Measurements from ENCODE around the gene SVIL.

SVIL gene

GRCh38 chr10:29542723-29543122 lies 92.0 kb downstream of the SVIL start:
- Histone ChIP-seq H2AFZ (ENCODE audit: low read length) (no peak overlapping the region), H4K20me1 (ENCODE audit: insufficient read depth, low read length) (no peaks in the 10 kb centered on the region)

DNA sequence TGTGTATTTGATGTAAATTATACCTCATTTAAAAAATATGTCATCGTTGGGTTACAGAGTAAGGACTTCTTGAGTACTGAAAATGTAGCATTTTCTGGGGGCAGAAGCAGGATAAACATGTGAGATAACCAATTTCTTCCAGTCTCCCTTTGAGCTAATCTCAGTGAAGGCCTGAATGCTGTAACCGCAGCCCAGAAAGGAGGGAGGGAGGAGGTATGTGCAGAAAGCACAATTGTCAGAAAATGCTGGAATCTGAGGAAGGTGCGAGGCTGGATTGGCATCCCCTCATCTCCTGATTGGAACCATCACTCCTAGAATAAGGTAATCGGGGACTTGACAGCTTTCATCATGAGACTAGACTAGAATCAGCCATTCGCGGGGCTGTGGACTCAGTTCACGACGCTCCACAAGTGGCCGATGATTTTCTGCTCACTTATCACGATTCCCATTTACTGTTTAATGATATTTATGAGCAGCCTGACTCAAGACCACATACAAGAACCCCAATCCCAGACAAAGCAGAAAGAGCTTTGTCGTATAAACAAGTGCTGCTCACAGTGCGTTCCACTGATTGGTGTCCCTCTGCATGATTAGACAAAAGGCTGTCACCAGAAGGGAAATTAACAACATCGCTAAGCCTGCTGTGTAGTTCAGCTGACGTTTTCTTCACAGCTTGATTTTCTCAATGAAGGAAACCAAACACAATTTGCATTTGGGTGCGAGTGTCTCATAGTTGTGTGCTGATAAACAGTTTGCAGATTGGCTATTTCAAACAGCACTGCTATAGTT lies 93.2 kb downstream of the SVIL start:
- no peak overlapping the region for H3K9ac ChIP-seq (ENCODE audit: low read length)
- H3K4me3 ChIP-seq (ENCODE audit: low read length) = no peak overlapping the region
- H3F3A ChIP-seq (ENCODE audit: insufficient read depth, low read length) = no peaks in the 10 kb centered on the region
- H4K20me1 ChIP-seq (ENCODE audit: insufficient read depth, low read length) = no peaks in the 10 kb centered on the region
- H3K4me1 ChIP-seq (ENCODE audit: low read length) = no peaks in the 10 kb centered on the region
- TF ChIP-seq, protein P1, sequence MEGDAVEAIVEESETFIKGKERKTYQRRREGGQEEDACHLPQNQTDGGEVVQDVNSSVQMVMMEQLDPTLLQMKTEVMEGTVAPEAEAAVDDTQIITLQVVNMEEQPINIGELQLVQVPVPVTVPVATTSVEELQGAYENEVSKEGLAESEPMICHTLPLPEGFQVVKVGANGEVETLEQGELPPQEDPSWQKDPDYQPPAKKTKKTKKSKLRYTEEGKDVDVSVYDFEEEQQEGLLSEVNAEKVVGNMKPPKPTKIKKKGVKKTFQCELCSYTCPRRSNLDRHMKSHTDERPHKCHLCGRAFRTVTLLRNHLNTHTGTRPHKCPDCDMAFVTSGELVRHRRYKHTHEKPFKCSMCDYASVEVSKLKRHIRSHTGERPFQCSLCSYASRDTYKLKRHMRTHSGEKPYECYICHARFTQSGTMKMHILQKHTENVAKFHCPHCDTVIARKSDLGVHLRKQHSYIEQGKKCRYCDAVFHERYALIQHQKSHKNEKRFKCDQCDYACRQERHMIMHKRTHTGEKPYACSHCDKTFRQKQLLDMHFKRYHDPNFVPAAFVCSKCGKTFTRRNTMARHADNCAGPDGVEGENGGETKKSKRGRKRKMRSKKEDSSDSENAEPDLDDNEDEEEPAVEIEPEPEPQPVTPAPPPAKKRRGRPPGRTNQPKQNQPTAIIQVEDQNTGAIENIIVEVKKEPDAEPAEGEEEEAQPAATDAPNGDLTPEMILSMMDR (IDR thresholded peaks at IDR 0.05; ENCODE audit: low read length) = no peak
- TF ChIP-seq EZH2phosphoT487 (IDR thresholded peaks at IDR 0.05; ENCODE audit: low read length) (no peak), EZH2 (optimal IDR thresholded peaks at IDR 0.05; ENCODE audit: low read depth, low read length) (no peak)
- no peak for DNase-seq
- no peaks in the 10 kb centered on the region for H3K79me2 ChIP-seq (ENCODE audit: low read length)
- H3K9me2 ChIP-seq (replicated peaks; ENCODE audit: insufficient read depth, low read length) = no peaks in the 10 kb centered on the region
- H3K4me2 ChIP-seq (ENCODE audit: low read depth, low read length) = no peak overlapping the region
- no peak overlapping the region for H2AFZ ChIP-seq (ENCODE audit: low read length)
- no peaks in the 10 kb centered on the region for H3K36me3 ChIP-seq (replicated peaks; ENCODE audit: insufficient read depth, low read length)
- no peaks in the 10 kb centered on the region for H3K9me3 ChIP-seq (replicated peaks; ENCODE audit: insufficient read depth, low read length)
- no peaks in the 10 kb centered on the region for H3K27me3 ChIP-seq (replicated peaks; ENCODE audit: insufficient read depth, low read length)
- H3K27ac ChIP-seq (ENCODE audit: low read length) = no peak overlapping the region

More at GRCh38 chr10:29542723-29543122, 92.0 kb downstream of the SVIL start:
- Histone ChIP-seq H3K4me2 (ENCODE audit: low read depth, low read length) (no peak overlapping the region), H3K27me3 (replicated peaks; ENCODE audit: insufficient read depth, low read length) (no peaks in the 10 kb centered on the region), H3K9ac (ENCODE audit: low read length) (no peak overlapping the region), H3F3A (ENCODE audit: insufficient read depth, low read length) (no peaks in the 10 kb centered on the region), H3K9me2 (replicated peaks; ENCODE audit: insufficient read depth, low read length) (no peaks in the 10 kb centered on the region), H3K4me1 (ENCODE audit: low read length) (no peaks in the 10 kb centered on the region), H3K36me3 (replicated peaks; ENCODE audit: insufficient read depth, low read length) (no peaks in the 10 kb centered on the region), H3K9me3 (replicated peaks; ENCODE audit: insufficient read depth, low read length) (no peaks in the 10 kb centered on the region), H3K4me3 (ENCODE audit: low read length) (no peak overlapping the region), H3K79me2 (ENCODE audit: low read length) (no peaks in the 10 kb centered on the region), H3K27ac (ENCODE audit: low read length) (no peak overlapping the region)
- no peak for TF ChIP-seq EZH2phosphoT487 (IDR thresholded peaks at IDR 0.05; ENCODE audit: low read length)
- TF ChIP-seq, protein P1 (IDR thresholded peaks at IDR 0.05; ENCODE audit: low read length) = no peak
- TF ChIP-seq EZH2 (optimal IDR thresholded peaks at IDR 0.05; ENCODE audit: low read depth, low read length) = no peak
- no peak for DNase-seq

DNA sequence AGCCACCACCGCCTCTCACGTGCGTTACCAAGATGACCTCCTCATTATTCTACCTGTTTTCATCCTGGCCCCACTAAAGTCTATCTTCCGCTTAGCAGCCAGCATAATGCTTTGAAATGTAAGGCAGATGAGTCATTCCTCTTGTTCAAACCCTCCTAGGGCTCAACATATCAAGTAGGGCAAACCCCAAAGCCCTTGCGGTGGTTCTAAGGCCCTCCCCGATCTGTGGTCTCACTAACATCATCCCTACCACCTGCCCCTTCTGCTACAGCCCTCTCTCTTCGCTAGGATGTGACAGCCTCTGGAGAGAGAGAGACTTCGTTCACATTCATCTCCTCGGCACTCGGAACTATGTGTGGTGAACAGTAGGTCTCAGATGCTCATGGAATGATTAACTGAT lies 94.8 kb downstream of the SVIL start:
- no peaks in the 10 kb centered on the region for H4K20me1 ChIP-seq (ENCODE audit: insufficient read depth, low read length)
- H3K9me3 ChIP-seq (replicated peaks; ENCODE audit: insufficient read depth, low read length) = no peaks in the 10 kb centered on the region
- H3K4me3 ChIP-seq (ENCODE audit: low read length) = no peak overlapping the region
- TF ChIP-seq, protein P1 (IDR thresholded peaks at IDR 0.05; ENCODE audit: low read length) = no peak
- TF ChIP-seq EZH2phosphoT487 (IDR thresholded peaks at IDR 0.05; ENCODE audit: low read length) = no peak
- no peak for TF ChIP-seq EZH2 (optimal IDR thresholded peaks at IDR 0.05; ENCODE audit: low read depth, low read length)
- no peaks in the 10 kb centered on the region for H3K79me2 ChIP-seq (ENCODE audit: low read length)
- H2AFZ ChIP-seq (ENCODE audit: low read length) = no peak overlapping the region
- no peaks in the 10 kb centered on the region for H3K36me3 ChIP-seq (replicated peaks; ENCODE audit: insufficient read depth, low read length)
- DNase-seq = no peak
- no peak overlapping the region for H3K4me2 ChIP-seq (ENCODE audit: low read depth, low read length)
- H3K27ac ChIP-seq (ENCODE audit: low read length) = no peak overlapping the region
- no peak overlapping the region for H3K9ac ChIP-seq (ENCODE audit: low read length)
- H3F3A ChIP-seq (ENCODE audit: insufficient read depth, low read length) = no peaks in the 10 kb centered on the region
- no peaks in the 10 kb centered on the region for H3K9me2 ChIP-seq (replicated peaks; ENCODE audit: insufficient read depth, low read length)
- H3K27me3 ChIP-seq (replicated peaks; ENCODE audit: insufficient read depth, low read length) = no peaks in the 10 kb centered on the region
- H3K4me1 ChIP-seq (ENCODE audit: low read length) = no peaks in the 10 kb centered on the region

Measured in MM.1S (cell line).